ENCODE results near the gene CEP112. TPM values are rescaled to one million over a fixed set of nuclear protein-coding genes. Genes with fewer than 3 reads are reported as not detected.

Gene CEP112
- total and polyA plus RNA-seq, 2 donors, result 12.4 to 36.6 TPM

DNA sequence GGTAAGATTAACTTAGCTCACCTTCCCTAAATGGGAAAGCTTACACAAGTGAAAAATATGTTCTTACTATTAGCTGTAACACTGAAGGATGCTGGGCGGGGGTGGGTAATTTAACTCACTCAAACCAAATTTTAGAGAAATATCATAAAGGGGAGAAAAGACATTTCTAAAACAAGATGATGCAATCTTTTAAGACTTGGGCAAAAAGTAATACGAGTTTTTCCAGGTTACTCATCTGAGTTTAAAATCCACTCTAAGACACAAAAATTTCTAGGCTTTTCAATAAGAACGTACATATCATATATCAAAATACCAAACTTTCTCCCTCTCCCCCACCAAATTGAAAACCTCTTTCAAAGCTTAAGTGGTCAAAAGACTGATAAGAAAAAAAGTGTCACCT is 228.8 kb downstream of the CEP112 start:
- Histone ChIP-seq H3K36me3 (ENCODE audit: insufficient read depth) (peaks cover 1% of the 10 kb centered on the region), H3K4me1 (ENCODE audit: insufficient read depth) (peaks cover 2% of the 10 kb centered on the region), H3K4me3 (ENCODE audit: low read depth, low read length) (no peak overlapping the region), H3K27ac (ENCODE audit: low read depth) (no peak overlapping the region)
- no peak for DNase-seq (ENCODE audit: extremely low spot score)
- 96% methylated on average over 3 of the region's 3 CpGs for WGBS

DNA sequence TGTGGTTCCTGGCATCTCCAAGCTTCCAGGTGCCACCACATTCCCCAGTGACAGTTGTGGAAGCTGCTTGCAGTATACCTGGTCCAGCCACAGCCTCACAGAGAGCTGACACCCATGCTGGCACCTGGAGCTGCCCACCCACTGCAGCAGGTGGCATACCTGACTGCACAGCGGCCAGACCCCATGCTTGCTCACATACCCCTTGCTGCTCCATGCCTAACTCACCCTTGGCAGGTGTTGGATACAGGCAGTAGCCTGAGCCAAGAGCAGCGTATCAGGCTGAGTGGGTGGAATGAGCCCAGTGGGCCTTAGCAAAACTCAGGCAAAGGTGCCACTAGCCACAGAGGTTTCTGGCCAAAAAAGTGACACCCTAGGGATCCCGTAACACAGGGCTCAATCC is 232.3 kb downstream of the CEP112 start:
- DNase-seq (ENCODE audit: extremely low spot score), result no peak
- 95% methylated on average over 3 of the region's 3 CpGs for WGBS
- Histone ChIP-seq H3K4me1 (ENCODE audit: insufficient read depth) (peaks cover 2% of the 10 kb centered on the region), H3K27ac (ENCODE audit: low read depth) (no peak overlapping the region), H3K36me3 (ENCODE audit: insufficient read depth) (peaks cover 1% of the 10 kb centered on the region), H3K4me3 (ENCODE audit: low read depth, low read length) (no peak overlapping the region)

DNA sequence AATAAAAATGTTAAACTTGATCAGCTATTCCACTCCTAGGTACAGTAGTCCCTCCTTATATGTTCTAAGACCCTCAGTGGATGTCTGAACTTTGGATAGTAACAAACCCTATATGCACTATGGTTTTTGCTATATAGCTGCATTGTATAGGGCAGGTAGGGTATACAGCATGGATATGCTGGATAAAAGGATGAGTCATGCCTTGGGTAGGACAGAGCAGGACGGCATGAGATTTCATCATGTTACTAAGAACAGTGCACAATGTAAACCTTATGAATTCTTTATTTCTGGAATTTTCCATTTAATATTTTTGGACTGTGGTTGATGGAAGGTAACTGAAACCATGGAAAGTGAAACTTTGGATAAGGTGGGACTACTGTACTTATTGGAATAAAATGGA is 235.1 kb downstream of the CEP112 start:
- 98% methylated on average over 1 of the region's 1 CpG for WGBS

DNA sequence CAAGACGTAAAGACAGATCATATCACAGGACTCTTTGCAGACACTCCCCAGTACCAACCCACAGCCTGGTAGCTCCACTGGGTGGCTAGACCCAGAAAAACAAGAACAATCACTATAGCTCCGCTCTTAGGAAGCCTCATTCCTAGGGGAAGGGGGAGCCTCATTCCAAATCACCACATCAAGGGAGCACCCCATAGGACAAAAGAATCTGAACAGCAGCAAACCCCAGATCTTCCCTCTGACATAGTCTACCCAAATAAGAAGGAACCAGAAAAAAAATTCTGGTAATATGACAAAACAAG is 237.8 kb downstream of the CEP112 start:
- H3K4me1 ChIP-seq (ENCODE audit: insufficient read depth), result no peaks in the 10 kb centered on the region
- no peak overlapping the region for H3K4me3 ChIP-seq (ENCODE audit: low read depth, low read length)

More for the DNA sequence above, 235.1 kb downstream of the CEP112 start:
- DNase-seq (ENCODE audit: extremely low spot score), result no peak
- H3K36me3 ChIP-seq (ENCODE audit: insufficient read depth), result peaks cover 1% of the 10 kb centered on the region
- H3K4me3 ChIP-seq (ENCODE audit: low read depth, low read length), result no peak overlapping the region
- no peaks in the 10 kb centered on the region for H3K4me1 ChIP-seq (ENCODE audit: insufficient read depth)
- H3K27ac ChIP-seq (ENCODE audit: low read depth), result no peak overlapping the region

DNA sequence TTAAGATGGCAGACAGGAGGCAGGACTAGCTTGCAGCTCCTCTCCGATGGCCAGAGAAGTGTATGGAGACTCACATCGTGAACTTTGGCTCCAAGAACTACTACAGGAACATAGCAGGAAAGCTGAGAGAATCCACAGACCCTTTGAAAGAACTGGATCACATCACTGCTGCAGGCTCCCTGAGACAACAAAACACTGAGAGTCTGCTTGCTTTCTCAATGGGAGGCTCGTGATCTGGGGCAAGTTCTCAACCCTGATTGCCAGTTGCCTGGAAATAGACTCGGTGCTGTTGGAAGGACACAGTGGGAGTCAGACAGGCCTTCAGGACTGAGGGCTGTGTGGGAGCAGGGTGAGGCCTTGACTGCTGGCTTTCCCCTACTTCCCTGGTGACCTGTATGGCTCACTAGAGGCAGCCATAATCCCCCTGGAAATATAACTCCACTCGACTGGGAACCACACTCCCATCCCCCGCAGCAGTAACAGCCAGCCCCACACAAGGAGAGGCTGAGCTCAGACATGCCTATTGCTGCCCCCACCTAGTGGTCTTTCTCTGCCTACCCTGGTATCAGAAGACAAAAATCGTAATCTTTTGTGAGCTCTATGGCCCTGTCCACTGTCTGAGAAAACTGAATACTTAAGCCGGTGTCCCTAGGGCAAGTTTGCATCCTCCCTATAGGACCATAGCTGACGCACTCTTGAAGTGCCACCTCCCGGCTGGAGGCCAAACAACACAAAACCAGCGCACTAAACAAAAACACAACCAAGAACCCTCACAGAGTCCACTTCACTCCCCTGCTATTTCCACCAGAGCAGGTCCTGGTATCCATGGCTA is 238.4 kb downstream of the CEP112 start:
- WGBS, result 87% methylated on average over 11 of the region's 11 CpGs
- no peaks in the 10 kb centered on the region for H3K4me1 ChIP-seq (ENCODE audit: insufficient read depth)
- H3K36me3 ChIP-seq (ENCODE audit: insufficient read depth), result no peaks in the 10 kb centered on the region
- H3K4me3 ChIP-seq (ENCODE audit: low read depth, low read length), result no peak overlapping the region
- no peak for DNase-seq (ENCODE audit: extremely low spot score)
- H3K27ac ChIP-seq (ENCODE audit: low read depth), result no peak overlapping the region

More for the DNA sequence above, 237.8 kb downstream of the CEP112 start:
- Histone ChIP-seq H3K27ac (ENCODE audit: low read depth) (no peak overlapping the region), H3K36me3 (ENCODE audit: insufficient read depth) (no peaks in the 10 kb centered on the region)
- 90% methylated on average over 2 of the region's 2 CpGs for WGBS
- no peak for DNase-seq (ENCODE audit: extremely low spot score)

DNA sequence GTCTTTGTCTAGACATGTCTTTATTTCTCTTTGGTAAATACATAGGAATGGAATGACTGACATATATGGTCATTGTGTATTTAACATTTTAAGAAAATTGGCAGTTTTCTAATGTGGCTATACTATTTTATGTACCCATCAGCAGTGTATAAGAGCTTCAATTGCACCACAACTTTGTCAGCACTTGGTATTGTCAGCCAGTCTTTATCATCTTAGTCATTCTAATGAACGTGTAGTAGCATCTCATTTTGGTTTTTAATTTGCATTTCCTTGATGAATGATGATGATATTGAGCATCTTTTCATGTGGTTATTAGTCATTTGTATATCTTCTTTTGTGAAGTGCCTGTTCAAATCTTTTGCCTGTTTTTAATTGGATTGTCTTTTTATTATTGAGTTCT is 239.3 kb downstream of the CEP112 start:
- Histone ChIP-seq H3K4me1 (ENCODE audit: insufficient read depth) (no peaks in the 10 kb centered on the region), H3K27ac (ENCODE audit: low read depth) (no peak overlapping the region), H3K4me3 (ENCODE audit: low read depth, low read length) (no peak overlapping the region), H3K36me3 (ENCODE audit: insufficient read depth) (no peaks in the 10 kb centered on the region)
- 94% methylated on average over 1 of the region's 1 CpG for WGBS
- no peak for DNase-seq (ENCODE audit: extremely low spot score)

DNA sequence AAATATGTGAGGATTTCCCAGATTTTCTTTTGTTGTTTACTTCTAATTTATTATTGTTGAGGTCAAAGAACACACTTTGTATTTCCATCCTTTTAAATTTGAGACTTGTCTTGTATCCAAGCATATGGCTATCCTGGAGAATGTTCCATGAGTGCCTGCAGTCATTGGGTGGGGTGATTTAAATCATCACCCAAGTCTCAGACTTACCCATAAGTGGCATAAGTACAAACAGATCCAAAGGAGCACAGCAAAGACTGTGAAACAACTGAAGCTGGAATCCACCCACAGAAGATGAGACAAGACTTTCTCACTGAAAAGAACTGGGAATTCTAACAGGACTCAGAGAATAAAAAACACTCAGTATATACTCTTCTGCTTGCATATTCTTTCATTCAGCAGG is 239.9 kb downstream of the CEP112 start:
- Histone ChIP-seq H3K4me1 (ENCODE audit: insufficient read depth) (no peaks in the 10 kb centered on the region), H3K27ac (ENCODE audit: low read depth) (no peak overlapping the region), H3K4me3 (ENCODE audit: low read depth, low read length) (no peak overlapping the region), H3K36me3 (ENCODE audit: insufficient read depth) (no peaks in the 10 kb centered on the region)
- no peak for DNase-seq (ENCODE audit: extremely low spot score)

DNA sequence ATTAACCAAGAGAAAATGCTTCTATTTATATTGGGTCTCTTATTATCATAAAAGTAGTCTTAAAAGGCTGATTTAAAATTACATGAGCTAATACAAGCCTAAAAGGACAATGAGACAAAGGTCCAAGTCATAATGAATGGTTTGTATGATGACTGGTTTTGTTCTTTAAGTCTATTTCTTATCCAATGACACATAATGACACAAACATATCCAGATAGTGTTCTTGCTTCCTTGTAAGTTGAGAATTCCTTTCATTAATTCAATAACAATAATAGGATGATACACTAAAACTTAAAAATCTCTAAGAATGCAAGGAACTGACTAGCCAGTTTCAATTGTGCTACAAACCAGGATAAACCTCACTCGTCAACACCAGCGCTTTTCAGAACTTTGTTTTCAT is 244.1 kb downstream of the CEP112 start:
- no peaks in the 10 kb centered on the region for H3K36me3 ChIP-seq (ENCODE audit: insufficient read depth)
- DNase-seq (ENCODE audit: extremely low spot score), result no peak
- no peaks in the 10 kb centered on the region for H3K4me1 ChIP-seq (ENCODE audit: insufficient read depth)
- 98% methylated on average over 2 of the region's 2 CpGs for WGBS
- no peak overlapping the region for H3K4me3 ChIP-seq (ENCODE audit: low read depth, low read length)
- no peak overlapping the region for H3K27ac ChIP-seq (ENCODE audit: low read depth)

DNA sequence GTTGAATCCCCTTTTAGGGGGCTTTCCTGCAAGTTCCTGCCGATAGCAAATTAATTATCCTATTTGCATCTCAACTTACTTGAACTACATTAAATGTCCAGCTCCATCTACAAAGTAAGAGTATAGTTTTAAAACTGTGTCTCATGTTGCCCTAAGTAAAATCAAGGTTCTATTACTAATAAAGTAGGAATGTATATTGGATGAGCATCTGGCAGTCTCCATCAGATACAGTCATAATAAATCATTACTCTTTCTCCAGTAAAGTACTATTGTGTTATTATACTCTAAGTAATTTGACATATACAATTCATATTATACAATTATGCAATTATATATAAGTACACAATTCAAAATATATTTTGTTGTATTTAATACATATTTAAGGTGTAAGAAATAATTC is 249.3 kb downstream of the CEP112 start:
- Histone ChIP-seq H3K4me3 (ENCODE audit: low read depth, low read length) (no peak overlapping the region), H3K36me3 (ENCODE audit: insufficient read depth) (no peaks in the 10 kb centered on the region), H3K27ac (ENCODE audit: low read depth) (no peak overlapping the region), H3K4me1 (ENCODE audit: insufficient read depth) (no peaks in the 10 kb centered on the region)
- DNase-seq (ENCODE audit: extremely low spot score), result no peak
- 90% methylated on average over 1 of the region's 1 CpG for WGBS

DNA sequence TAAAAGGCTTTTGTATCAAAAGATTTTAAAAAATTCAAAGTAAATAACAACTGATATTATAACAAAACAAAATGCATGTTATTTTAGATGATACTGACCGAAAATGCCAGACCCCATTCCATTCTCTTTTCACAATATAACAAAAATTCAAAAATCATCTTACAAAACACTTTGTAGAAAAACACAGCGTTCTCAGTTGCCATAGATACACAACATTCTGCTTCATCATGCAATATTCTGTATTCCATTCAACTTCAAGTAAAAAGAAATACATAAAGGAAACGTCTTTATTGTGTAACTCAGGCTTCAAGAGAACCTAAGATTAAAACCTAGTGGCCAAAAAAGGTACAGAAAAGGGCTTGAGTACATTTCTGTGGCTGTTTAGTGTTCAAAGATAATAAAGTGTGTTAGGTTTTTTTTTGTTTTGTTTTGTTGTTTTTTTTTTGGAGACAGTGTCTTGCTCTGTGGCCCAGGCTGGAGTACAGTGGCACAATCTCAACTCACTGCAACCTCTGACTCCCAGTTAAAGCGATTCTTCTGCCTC is 250.5 kb downstream of the CEP112 start:
- no peaks in the 10 kb centered on the region for H3K36me3 ChIP-seq (ENCODE audit: insufficient read depth)
- H3K4me1 ChIP-seq (ENCODE audit: insufficient read depth), result no peaks in the 10 kb centered on the region
- H3K27ac ChIP-seq (ENCODE audit: low read depth), result no peak overlapping the region
- WGBS, result 82% methylated on average over 4 of the region's 4 CpGs
- no peak for DNase-seq (ENCODE audit: extremely low spot score)
- no peak overlapping the region for H3K4me3 ChIP-seq (ENCODE audit: low read depth, low read length)

DNA sequence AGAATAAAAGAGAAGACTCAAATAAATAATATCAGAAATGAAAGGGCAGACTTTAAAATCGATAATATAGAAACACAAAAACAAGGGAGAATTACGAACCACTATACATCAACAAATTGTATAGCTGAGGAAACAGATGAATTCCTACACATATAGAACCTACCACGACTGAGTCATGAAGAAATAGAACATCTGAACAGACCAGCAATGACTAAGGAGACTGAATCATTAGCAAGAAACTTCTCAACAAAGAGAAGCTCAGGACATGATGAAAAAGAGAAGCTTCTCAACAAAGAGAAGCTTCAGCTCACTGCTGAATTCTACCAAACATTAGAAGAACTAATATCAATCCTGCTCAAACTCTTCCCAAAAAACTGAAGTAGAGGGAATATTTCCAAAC is 255.9 kb downstream of the CEP112 start:
- 88% methylated on average over 3 of the region's 3 CpGs for WGBS
- Histone ChIP-seq H3K4me3 (ENCODE audit: low read depth, low read length) (no peak overlapping the region), H3K27ac (ENCODE audit: low read depth) (no peak overlapping the region), H3K4me1 (ENCODE audit: insufficient read depth) (no peaks in the 10 kb centered on the region), H3K36me3 (ENCODE audit: insufficient read depth) (no peaks in the 10 kb centered on the region)
- no peak for DNase-seq (ENCODE audit: extremely low spot score)

DNA sequence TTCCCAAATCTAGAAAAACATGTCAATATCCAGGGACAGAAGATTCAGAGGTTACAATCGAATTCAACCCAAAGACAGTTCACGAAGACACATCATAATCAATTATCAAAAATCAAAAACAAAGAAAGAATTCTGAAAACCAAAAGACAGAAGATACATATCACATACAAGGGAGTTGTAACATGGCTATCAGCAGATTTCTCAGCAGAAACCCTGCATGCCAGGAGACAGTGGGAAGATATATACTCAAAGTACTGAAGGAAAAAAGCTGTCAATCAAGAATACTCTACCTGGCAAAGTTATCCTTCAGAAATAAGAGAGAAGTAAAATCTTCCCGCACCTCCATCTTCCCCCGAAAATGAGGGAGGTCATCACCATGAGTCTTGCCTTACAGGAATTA is 258.6 kb downstream of the CEP112 start:
- no peak for DNase-seq (ENCODE audit: extremely low spot score)
- no peaks in the 10 kb centered on the region for H3K36me3 ChIP-seq (ENCODE audit: insufficient read depth)
- H3K27ac ChIP-seq (ENCODE audit: low read depth), result no peak overlapping the region
- 98% methylated on average over 4 of the region's 4 CpGs for WGBS
- H3K4me3 ChIP-seq (ENCODE audit: low read depth, low read length), result no peak overlapping the region
- H3K4me1 ChIP-seq (ENCODE audit: insufficient read depth), result no peaks in the 10 kb centered on the region

DNA sequence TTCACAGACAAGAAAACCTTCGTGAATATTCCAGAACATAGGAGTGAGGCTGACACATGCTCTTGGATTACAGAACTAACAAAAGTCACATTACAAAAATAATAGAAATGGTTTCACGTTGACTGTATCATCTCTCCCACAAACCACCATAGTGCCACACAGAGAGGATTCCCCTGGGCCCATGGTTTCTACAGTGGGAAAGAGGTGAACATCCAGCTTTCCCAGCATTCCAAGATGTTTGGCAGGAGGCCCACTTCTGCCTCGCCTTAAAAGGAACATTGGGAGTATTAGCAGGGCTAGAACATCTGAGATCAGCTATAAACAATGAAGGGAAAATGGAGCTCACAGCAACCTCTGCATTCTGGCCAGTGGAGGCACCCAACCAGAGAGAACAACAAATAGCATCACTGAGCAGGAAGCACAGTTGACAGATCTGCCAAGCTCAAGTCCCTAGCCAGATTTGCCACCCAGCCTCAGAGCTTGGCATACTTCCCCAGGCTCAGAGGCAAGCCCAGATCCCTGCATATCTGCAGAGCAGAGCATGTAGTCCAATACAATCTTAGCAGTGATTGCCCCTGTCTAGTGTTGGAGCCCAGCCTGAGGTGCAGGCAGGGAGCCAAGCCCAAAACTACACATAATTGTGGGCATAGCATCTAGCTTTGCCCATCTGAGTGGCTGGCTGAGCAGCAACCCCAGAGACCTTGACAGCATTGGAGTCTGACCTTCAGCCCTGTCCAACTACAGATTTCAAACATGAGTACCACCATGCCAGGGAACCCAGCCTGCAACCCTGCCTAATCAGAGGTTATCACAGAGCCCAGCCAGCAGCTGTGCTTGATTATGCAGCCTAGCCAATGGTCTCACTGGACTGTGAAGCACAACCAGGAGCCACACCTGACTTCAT is 260.4 kb downstream of the CEP112 start:
- H3K36me3 ChIP-seq (ENCODE audit: insufficient read depth), result no peaks in the 10 kb centered on the region
- no peaks in the 10 kb centered on the region for H3K4me1 ChIP-seq (ENCODE audit: insufficient read depth)
- no peak overlapping the region for H3K4me3 ChIP-seq (ENCODE audit: low read depth, low read length)
- no peak overlapping the region for H3K27ac ChIP-seq (ENCODE audit: low read depth)
- DNase-seq (ENCODE audit: extremely low spot score), result no peak
- 79% methylated on average over 3 of the region's 3 CpGs for WGBS
